H9 (cell line): ENCODE data around the gene MED22. TPM values are rescaled to one million over a fixed set of nuclear protein-coding genes. Genes with fewer than 3 reads are reported as not detected.

Source experiments
- DNase-seq: peaks from one replicate; pipeline ENCODE4 v3.0.0-alpha.2; 2017
- H2AFZ ChIP-seq: one replicate; pipeline ENCODE4 v1.6.1; 2013; ENCODE audit warnings: mild to moderate bottlenecking, low read length, control low read depth, moderate library complexity
- H2AK5ac ChIP-seq: 2 replicates; pipeline ENCODE4 v1.6.1; 2013; ENCODE audit warnings: low read length, control low read depth, mixed read lengths; ENCODE audit not compliant: insufficient read length
- H2BK120ac ChIP-seq: one replicate; pipeline ENCODE4 v1.6.1; 2013; ENCODE audit warnings: low read depth, mild to moderate bottlenecking, low read length, control low read depth, inconsistent platforms; ENCODE audit not compliant: poor library complexity, severe bottlenecking
- H2BK12ac ChIP-seq: 2 replicates; pipeline ENCODE4 v1.6.1; 2013; ENCODE audit warnings: low read length, control low read depth, mixed read lengths, low read depth; ENCODE audit not compliant: insufficient read length
- H2BK15ac ChIP-seq: 2 replicates; pipeline ENCODE4 v1.6.1; 2013; ENCODE audit warnings: low read depth, low read length, control low read depth
- H2BK20ac ChIP-seq: one replicate; pipeline ENCODE4 v1.6.1; 2013; ENCODE audit warnings: low read depth, mild to moderate bottlenecking, low read length, control low read depth, inconsistent platforms; ENCODE audit not compliant: poor library complexity, severe bottlenecking
- H2BK5ac ChIP-seq: 2 replicates; pipeline ENCODE4 v1.6.1; 2013; ENCODE audit warnings: low read length, control low read depth, mixed read lengths; ENCODE audit not compliant: insufficient read length
- H3K14ac ChIP-seq: 2 replicates; pipeline ENCODE4 v1.6.1; 2013; ENCODE audit warnings: low read length, control low read depth; ENCODE audit not compliant: insufficient read depth
- H3K18ac ChIP-seq: 2 replicates; pipeline ENCODE4 v1.6.1; 2013; ENCODE audit warnings: low read depth, mild to moderate bottlenecking, mixed read lengths, low read length, control low read depth; ENCODE audit not compliant: insufficient read length
- H3K23ac ChIP-seq: 2 replicates; pipeline ENCODE4 v1.6.1; 2013; ENCODE audit warnings: low read length, control low read depth, mixed read lengths, low read depth; ENCODE audit not compliant: insufficient read length
- H3K23me2 ChIP-seq: 2 replicates; pipeline ENCODE4 v1.6.1; 2013; ENCODE audit warnings: low read depth, mild to moderate bottlenecking, mixed read lengths, low read length, control low read depth; ENCODE audit not compliant: insufficient read length, poor library complexity, severe bottlenecking
- H3K27ac ChIP-seq: 2 replicates; pipeline ENCODE4 v1.5.1; 2013; ENCODE audit warnings: low read length, control low read depth, mixed read lengths, low read depth; ENCODE audit not compliant: insufficient read length
- H3K27me3 ChIP-seq: 2 replicates; pipeline ENCODE4 v1.6.1; 2013; ENCODE audit warnings: low read length, control low read depth, inconsistent platforms; ENCODE audit not compliant: insufficient read depth
- H3K4ac ChIP-seq: 2 replicates; pipeline ENCODE4 v1.6.1; 2013; ENCODE audit warnings: low read depth, mild to moderate bottlenecking, control low read depth, inconsistent platforms, low read length, moderate library complexity
- H3K4me1 ChIP-seq: 2 replicates; pipeline ENCODE4 v1.6.1; 2013; ENCODE audit warnings: low read length, control low read depth, inconsistent platforms; ENCODE audit not compliant: insufficient read depth
- H3K4me2 ChIP-seq: 2 replicates; pipeline ENCODE4 v1.6.1; 2013; ENCODE audit warnings: low read length, control low read depth, mixed read lengths; ENCODE audit not compliant: insufficient read length, insufficient read depth
- H3K56ac ChIP-seq: 2 replicates; pipeline ENCODE4 v1.6.1; 2013; ENCODE audit warnings: low read depth, mild to moderate bottlenecking, mixed read lengths, low read length, control low read depth; ENCODE audit not compliant: insufficient read length
- H3K79me1 ChIP-seq: 2 replicates; pipeline ENCODE4 v1.6.1; 2013; ENCODE audit warnings: low read depth, mild to moderate bottlenecking, moderate library complexity, low read length, control low read depth, inconsistent platforms; ENCODE audit not compliant: insufficient read depth, poor library complexity, severe bottlenecking
- H3K79me2 ChIP-seq: 2 replicates; pipeline ENCODE4 v1.6.1; 2013; ENCODE audit warnings: low read length, control low read depth, inconsistent platforms; ENCODE audit not compliant: insufficient read depth
- H3K9ac ChIP-seq: 2 replicates; pipeline ENCODE4 v1.6.1; 2013; ENCODE audit warnings: low read length, control low read depth, mixed read lengths; ENCODE audit not compliant: insufficient read length; ENCODE audit errors: extremely low read depth
- H3K9me3 ChIP-seq: one replicate; pipeline ENCODE4 v1.6.1; 2013; ENCODE audit warnings: low read depth, low read length, inconsistent platforms; ENCODE audit not compliant: control insufficient read depth
- H3T11ph ChIP-seq: one replicate; pipeline ENCODE4 v1.6.1; 2013; ENCODE audit warnings: mild to moderate bottlenecking, low read length, control low read depth, inconsistent platforms
- H4K20me1 ChIP-seq: one replicate; pipeline ENCODE4 v1.6.1; 2013; ENCODE audit not compliant: control insufficient read depth, insufficient read length, insufficient read depth
- H4K5ac ChIP-seq: 2 replicates; pipeline ENCODE4 v1.6.1; 2013; ENCODE audit warnings: low read depth, mild to moderate bottlenecking, mixed read lengths, low read length, control low read depth; ENCODE audit not compliant: insufficient read length
- H4K8ac ChIP-seq: replicated peaks from 2 replicates; pipeline ENCODE4 v1.6.1; 2013; ENCODE audit warnings: low read length, control low read depth, mixed read lengths, low read depth; ENCODE audit not compliant: insufficient read length
- H4K91ac ChIP-seq: 2 replicates; pipeline ENCODE4 v1.6.1; 2013; ENCODE audit warnings: low read depth, mild to moderate bottlenecking, moderate library complexity, mixed read lengths, low read length, control low read depth; ENCODE audit not compliant: insufficient read length
- H3K27ac Mint-ChIP-seq, 3 experiments: 2 replicates in 2 of 3; 3 replicates in 1 of 3; pipeline ENCODE4 v1.8.0; 2020 to 2021; ENCODE audit warnings: mixed read lengths in 3 of 3, mild to moderate bottlenecking in 1 of 3, moderate library complexity in 1 of 3
- H3K27me3 Mint-ChIP-seq: 2 replicates; pipeline ENCODE4 v1.8.0; 2021; ENCODE audit warnings: low read depth, mild to moderate bottlenecking, moderate library complexity, mixed read lengths
- H3K36me3 Mint-ChIP-seq, 3 experiments: 2 replicates in 2 of 3; 3 replicates in 1 of 3; pipeline ENCODE4 v1.8.0; 2020 to 2021; ENCODE audit warnings: low read depth in 3 of 3, mixed read lengths in 3 of 3; ENCODE audit not compliant: insufficient read depth in 1 of 3
- H3K4me1 Mint-ChIP-seq, 2 experiments: 2 replicates each; pipeline ENCODE4 v1.8.0; 2020; ENCODE audit warnings: mixed read lengths in 2 of 2
- H3K4me3 Mint-ChIP-seq, 2 experiments: 2 replicates in 1 of 2; 3 replicates in 1 of 2; pipeline ENCODE4 v1.8.0; 2020 to 2021; ENCODE audit warnings: mild to moderate bottlenecking in 2 of 2, mixed read lengths in 2 of 2, moderate library complexity in 1 of 2
- H3K9me3 Mint-ChIP-seq, 2 experiments: 2 replicates in 1 of 2; 3 replicates in 1 of 2; pipeline ENCODE4 v1.8.0; 2020; ENCODE audit warnings: mild to moderate bottlenecking in 2 of 2, mixed read lengths in 2 of 2, moderate library complexity in 1 of 2
- CTCF ChIP-seq: fragments of 200-600 bp; sonication (generic); conservative IDR thresholded peaks from 3 replicates; pipeline ENCODE4 v1.8.0; 2021; ENCODE audit warnings: antibody characterized with exemption, mild to moderate bottlenecking
- WGBS: extraction: QIAGEN DNeasy Blood & Tissue Kit; methylation state at CpG from one replicate; pipeline ENCODE4 v1.1.7; 2013; ENCODE audit warnings: missing lambda C conversion rate, low lambda C conversion rate, mixed read lengths; ENCODE audit not compliant: insufficient read length; ENCODE audit errors: extremely low coverage; 5-methylcytosine and 5-hydroxymethylcytosine counted together
- total RNA-seq: library from RNA; stranded (reverse); gene quantifications from 2 replicates; pipeline ENCODE4 v1.2.1, GENCODE V29; 2021

MED22 gene
- total RNA-seq, 1 experiment from 2014 or later: 60.1 TPM

- WGBS: no CpG with 5 or more reads among the region's 14 CpGs
- H3K36me3 Mint-ChIP-seq: peaks cover 0 to 9% (median 4%) of the 10 kb centered on the region in 3 experiments; a peak in 4 of 7 replicates
- no peaks in the 10 kb centered on the region for H3K27me3 ChIP-seq
Observed at GRCh38 chr9:133322701-133323100, 25.2 kb downstream of the MED22 start.

More at GRCh38 chr9:133322701-133323100, 25.2 kb downstream of the MED22 start:
- Histone ChIP-seq H2BK15ac (no peak overlapping the region), H3K79me2 (no peaks in the 10 kb centered on the region), H3K4me1 (no peaks in the 10 kb centered on the region; the same call in 1 of the 2 replicates), H3T11ph (no peak overlapping the region), H3K9ac (no peak overlapping the region), H4K91ac (no peak overlapping the region), H4K20me1 (no peaks in the 10 kb centered on the region), H2AK5ac (no peak overlapping the region), H3K23me2 (no peaks in the 10 kb centered on the region), H2BK20ac (no peak overlapping the region), H3K56ac (no peak overlapping the region), H2BK12ac (no peak overlapping the region), H3K18ac (no peak overlapping the region), H2BK5ac (no peak overlapping the region), H4K8ac (no peak overlapping the region), H2BK120ac (no peak overlapping the region), H3K14ac (no peak overlapping the region), H4K5ac (no peak overlapping the region), H3K27ac (no peak overlapping the region), H3K23ac (no peak overlapping the region), H2AFZ (no peak overlapping the region), H3K9me3 (peaks cover 11% of the 10 kb centered on the region), H3K79me1 (no peaks in the 10 kb centered on the region), H3K4ac (no peak overlapping the region), H3K4me2 (no peak overlapping the region)
- H3K27ac Mint-ChIP-seq: no peak overlapping the region
- no peaks in the 10 kb centered on the region for H3K4me1 Mint-ChIP-seq
- peaks cover 25 to 30% of the 10 kb centered on the region in 2 experiments for H3K9me3 Mint-ChIP-seq
- H3K27me3 Mint-ChIP-seq: peaks cover 28% of the 10 kb centered on the region
- H3K4me3 Mint-ChIP-seq: no peak overlapping the region
- no peak for TF ChIP-seq CTCF
- no peak for DNase-seq
